GM18520 (cell line): ENCODE measurements around the gene SCARB1.

Experiments
- ATAC-seq: cut with Tn5 transposase; IDR thresholded peaks from one replicate; pipeline ENCODE4 v1.9.1; 2021; ENCODE audit not compliant: unreplicated experiment

The SCARB1 gene

DNA sequence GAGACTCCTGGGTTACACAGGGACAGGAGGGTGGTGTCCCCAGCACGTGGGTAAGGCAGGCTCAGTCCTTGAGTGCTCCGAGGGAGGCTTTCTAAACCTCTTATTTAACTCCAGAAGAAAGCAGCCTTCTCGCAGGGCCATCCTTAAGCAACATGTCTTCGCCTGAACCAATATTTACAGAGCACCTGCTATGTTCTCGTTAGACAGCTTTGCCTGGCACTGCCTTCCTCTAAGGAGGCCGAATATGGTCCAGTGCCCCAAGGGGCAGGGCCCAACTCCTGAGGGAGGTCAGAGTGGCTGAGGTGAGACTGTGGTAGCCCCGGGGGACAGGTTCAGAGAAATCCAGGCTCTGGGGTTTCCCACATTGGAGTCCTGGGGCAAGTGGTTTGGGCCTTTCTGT lies 2.1 kb upstream of the SCARB1 start:
- no peak for ATAC-seq

DNA sequence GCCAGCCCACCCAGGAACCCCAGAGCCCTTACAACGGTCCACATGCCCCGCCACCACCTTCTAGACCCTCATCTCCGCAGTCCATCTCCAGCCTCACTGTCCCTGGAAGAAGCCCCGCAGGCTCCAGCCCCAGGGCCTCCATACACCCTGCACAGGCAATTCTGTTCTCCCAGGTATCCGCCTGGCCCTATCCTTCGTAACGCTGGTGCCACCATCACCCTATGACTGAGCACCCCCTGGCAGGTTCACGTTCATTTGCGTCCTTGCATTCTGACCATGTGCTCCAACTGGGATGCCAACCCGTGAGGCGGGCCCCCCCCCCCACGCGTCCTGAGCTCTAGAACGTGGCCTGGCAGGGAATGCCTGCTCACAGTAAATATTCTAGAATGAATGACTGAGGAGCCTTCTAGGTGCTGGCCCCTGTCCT lies 675 bp upstream of the SCARB1 start:
- no peak for ATAC-seq

DNA sequence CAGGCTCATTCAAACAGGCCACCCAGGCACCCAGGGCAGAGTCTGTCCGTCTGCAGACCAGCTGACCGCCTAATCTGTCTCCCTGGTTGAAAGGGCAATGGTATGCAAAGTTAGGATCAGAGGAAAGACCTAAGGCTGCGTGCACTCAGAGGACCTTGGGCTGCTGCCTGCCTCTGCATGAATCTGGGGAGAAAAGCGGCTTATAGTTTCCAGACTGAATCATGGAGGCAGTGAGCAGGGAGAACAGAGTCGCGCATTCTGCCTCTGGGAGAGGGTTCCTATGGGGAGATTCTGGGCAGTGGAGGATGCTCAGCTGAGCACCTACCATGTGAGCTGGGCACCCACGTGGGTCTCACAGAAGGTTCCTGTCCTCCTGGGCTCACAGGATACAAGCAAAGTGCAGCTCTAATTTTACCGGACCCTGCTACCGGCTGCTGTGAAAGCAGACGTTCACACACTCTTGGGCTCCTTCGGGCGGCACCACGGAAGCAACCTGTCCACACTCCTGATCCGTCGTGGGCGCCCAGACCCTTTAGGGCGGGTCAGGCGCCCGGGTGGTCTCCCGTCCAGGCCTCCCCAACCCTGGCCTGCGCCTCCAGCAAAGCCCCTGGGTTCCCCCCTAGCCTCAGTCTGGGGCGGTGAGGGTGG lies 772 bp downstream of the SCARB1 start:
- ATAC-seq = peak; percentile 13

DNA sequence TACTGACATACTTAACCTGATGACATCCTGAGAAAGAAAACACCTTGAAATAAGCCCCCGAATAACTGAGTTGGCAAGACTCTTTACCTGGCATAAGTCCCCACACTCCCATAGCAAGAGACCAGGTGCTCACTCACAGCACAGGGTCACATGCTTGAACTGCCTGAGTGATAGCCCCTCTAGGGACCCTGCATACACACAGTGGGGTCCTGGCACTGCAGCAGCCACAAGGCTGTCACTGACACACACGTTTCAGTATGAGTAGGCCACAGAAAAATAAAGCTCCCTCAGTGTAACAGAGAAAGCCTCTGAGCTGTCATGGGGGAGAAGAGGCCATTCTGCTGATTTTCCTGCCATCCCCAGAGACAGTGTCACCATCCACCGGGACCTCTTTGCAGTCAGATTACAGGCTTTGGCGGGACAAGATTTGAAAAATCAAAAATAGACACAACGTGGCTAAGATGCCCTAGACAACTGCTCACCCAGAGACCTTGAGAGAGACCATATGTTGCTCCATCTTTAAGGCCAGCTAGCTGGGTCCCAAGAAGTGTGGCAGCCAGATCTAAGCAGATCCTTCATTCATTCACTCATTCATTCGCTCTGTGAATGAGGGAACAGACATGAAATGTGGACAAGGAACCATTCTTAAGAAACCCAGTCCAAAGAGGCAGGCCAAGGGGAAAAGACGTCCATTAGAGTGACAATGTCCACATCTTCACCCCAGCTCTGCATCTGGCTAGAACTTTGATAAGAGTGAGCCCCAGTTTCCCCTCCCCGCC lies 1.6 kb downstream of the SCARB1 start:
- ATAC-seq = no peak

DNA sequence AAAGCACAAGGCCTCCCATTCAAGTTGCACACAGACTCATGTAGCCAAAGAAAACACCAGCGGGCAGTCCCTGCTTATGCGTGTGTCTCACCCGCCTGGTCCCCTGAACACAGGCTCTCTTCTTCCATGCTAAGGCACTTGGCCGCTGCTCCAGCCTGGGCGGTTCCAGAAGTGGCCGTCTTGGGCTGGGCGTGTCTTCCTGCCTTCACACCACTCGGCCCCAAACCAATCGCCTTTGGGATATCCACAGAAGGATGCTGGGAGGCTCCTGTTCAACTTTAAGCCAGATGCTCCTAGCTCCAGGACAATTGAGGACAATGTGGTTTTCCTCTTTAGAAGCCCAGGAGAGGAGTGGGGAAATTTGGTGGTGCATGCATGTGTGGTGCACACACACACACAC lies 2.2 kb downstream of the SCARB1 start:
- no peak for ATAC-seq

DNA sequence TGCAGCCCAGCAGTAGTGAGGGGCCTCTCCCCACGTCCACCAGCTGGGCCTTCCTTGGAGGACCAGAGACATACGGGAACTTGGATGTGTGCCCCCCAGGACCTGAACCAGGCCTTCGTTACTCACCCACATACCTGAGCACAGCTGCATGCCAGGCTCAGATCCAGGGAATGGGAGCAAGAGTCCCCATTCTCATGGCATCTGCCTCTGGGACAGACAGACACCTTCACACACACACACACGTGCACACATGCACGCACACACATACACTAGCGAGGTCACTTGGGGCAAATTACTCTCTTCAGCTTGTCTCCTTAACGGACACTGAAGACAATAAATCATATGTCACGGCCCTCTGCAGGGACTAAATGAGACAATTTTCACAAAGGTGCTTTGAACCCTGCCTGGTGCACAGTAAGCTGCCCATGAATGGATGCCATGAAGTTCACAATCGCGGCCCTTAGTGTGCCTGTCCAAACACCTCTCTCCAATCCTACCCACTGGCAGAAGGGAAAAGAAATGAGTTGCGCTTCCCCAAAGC lies 5.7 kb downstream of the SCARB1 start:
- ATAC-seq = no peak

DNA sequence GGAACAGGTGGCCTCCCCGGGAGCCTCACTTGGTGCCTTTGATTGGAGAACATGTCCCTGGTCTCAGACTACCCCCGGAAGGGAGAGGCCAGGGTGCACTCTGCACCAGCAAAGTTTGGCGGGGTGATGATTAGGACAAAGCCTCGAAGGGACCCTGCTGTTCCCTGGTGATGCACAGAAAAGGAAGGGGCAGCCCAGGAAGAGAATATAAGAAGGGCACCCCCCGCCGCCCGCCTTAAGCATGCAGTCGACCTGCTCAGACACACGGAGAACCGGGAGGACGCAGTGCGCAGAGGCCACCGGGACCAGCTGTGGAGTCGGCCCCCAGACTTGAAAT lies 6.9 kb downstream of the SCARB1 start:
- ATAC-seq = no peak

DNA sequence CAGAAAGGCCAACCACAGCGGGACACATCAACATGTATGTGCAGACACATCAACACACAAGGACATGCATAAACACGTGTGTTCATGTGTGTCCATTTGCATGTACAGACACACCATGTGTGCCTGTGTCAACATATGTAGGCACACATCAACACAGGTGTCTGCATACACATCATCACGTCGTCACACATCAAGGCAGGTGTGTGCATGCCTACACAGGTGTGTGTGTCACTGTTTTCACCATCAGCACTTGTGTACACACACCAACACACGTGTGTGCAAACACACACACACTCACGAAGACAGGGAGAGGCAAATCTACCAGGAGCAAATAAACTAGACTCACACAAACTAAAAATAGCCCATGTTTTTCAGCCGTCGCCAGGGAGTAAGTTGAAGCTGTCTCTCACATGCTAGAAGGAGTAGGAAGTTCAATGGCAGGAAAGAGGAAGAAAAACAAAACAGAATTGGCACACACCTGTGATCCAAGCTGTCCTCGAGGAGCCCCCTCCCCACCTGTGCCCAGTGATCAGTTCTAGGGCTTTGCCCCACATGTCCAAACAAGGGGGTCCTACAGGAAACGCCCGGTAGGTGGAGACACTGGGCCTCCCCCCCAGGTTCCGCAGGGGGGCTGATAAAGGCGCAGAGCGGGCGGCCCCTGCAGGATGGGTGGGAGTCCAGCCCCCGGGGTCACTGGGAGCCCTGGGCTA lies 7.4 kb downstream of the SCARB1 start:
- ATAC-seq = no peak

DNA sequence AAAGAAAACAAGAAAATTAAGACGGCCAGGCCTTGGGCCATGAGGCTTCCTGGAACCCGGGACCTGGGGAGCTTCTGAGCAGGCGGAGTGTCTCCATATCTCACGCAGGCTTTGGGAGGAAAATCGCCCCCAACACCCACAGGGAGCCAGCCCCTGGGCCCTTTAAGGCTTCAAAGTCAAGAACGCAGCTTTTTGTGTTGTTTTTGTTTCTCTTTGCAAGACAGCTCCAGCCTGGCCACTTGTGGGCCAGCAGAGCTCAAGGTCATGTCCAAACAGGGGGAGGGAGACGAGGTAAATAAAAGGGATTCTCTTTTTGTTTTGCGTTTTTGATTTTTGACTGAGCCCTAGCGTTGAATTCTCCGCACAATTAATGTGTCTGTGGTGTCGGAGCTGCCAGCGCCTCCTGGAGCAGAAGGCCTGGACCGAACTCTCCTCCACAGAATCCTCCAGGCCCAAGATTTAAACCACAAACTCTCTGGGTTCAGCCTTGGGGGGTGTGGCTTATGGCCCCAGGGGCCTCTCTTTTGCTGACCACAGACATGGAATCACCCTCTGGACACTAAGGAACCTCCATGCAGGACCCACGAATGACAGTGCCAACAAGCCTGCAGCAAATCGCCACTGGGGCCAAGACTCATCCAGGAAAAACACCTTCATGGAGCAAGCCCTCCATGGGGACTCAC lies 8.2 kb downstream of the SCARB1 start:
- ATAC-seq = no peak

DNA sequence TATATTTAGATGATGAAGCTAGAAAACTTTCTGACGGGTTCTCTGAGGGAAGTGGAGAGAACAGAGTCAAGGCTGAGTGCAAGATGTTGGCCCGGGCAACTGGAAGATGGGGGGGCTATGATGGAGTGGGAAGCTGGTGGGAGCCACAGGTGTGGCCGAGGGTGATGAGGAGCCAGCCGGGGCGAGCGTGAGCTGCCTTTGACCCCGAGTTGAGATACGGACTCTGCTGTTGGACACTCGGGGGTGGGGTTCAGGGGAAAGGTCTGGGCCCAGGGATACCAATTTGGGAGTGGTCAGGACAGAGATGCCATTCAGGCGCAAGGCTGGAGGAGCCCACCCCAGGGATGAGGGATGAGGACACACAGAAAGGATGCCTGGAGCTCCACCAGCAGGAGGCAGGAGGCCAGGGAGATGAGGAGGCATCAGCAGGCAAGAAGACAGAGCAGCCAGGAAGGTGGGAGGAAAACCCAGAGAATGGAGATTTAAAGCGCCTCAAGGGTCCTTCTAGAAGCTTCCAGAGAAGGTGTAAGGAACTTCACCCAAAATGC lies 9.0 kb downstream of the SCARB1 start:
- ATAC-seq = no peak

DNA sequence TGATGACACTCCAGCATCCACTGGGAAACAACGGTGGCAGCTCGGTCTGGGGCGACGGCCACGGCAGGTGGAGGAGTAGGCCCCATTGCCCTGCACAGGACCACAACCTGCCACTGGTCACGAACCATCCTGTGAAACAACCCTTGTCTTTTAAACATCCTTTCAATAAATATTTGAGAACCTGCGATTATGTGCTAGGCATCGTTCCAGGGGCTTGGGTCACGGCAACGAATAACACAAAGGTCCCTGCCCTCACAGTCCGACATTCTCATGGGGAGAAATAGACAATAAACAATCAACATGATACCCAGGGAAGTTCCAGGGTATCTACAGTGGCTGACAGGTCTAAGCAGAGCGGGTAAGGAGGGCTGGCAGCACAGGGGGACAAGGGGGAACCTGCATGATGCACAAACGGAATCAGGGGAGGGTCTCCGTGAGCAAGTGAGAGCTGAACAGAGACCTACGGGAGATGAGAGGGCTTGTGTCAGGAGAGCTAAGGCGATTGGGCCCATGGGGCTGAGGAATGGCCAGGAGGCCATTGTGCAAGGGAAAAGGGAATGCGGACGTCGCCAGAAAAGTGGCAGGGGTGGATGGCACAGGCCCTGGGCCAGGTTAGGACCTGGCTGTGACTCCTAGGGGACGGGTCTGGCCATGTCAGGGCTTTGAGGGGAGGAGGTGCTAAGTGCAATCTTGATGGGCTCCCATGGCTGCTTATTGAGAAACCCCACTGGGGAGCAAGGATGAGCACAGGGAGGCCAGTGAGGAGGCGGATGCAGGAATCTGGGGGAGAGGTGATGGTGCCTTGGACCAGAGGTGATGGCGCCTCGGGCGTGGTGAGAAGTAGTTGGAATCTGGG lies 9.7 kb downstream of the SCARB1 start:
- no peak for ATAC-seq

DNA sequence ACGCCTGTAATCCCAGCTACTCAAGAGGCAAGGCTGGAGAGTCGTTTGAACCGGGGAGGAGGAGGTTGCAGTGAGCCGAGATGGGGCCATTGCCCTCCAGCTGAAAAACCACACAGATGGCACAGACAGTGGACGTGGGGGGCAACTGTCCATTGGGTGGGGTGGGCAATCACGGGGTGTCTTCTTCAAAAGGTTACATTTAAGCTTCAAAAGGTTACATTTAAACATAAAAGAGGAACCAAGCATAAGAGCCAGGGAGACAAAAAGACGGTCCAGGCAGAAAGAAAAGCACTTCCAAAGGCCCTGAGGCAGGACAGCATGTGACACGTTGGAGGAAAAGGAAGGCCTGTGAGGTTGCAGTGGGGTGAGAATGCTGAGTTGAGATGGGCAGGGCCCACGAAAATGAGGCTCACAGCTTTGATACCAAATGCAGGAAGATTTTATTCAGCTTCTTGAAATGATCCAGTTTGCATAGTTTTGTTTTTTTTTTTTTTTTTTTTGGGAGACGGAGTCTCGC lies 10.7 kb downstream of the SCARB1 start:
- ATAC-seq = no peak

DNA sequence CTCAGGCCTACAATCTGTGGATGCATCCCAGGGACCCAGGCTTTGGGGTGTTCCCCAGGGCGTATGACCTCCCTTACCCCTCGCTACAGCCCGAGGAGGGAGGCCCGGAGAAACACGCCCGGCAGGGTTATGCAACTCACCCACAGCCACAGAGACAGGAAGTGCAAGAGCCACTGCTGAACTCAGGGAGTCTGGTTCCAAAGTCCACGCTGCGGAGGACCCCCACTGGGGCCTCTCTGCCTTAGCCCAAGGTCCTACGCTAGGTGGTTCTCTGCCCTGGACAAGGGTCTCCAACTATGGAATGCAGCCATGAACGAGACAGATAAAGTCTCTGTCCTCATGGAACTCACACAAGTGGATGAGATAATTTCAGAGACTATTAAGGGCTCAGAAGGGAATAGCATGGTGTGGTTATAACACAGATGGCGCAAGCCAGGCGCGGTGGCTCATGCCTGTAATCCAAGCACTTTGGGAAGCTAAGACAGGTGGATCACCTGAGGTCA lies 11.3 kb downstream of the SCARB1 start:
- ATAC-seq = no peak

DNA sequence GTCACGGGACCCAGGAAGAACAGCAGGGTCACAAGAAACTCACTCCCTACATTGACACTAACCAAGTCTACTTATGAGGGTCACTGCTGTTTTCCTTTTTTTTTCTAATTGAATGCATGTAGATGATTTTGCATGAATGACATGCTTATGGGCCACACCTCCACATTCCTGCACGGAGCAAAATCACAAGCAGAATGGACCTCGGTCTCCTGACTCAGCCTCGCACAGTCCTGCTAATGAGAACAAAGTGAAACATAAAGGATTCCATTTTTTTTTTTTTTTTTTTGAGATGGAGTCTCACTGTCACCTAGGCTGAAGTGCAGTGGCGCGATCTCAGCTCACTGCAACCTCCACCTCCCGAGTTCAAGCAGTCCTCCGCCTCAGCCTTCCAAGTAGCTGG lies 12.3 kb downstream of the SCARB1 start:
- ATAC-seq = no peak

DNA sequence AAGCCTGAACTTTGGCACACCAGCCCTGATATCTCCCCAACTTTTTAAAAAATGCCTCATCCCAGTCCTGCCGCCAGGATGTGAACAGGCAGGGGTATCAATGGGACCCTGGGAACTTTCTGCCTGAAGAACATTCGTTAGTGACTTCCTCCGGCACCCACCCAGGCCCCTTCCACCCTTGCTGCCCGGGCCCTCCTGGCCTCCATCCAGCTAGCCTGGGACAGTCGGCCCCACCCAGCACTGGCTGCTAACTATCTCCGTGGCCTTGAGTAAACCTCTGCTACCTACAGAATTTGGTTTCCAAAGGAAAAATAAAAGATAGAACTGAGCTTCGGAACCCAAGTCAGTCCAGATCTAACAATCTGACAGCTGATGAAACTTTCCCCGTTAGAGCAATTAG lies 14.3 kb downstream of the SCARB1 start:
- no peak for ATAC-seq

DNA sequence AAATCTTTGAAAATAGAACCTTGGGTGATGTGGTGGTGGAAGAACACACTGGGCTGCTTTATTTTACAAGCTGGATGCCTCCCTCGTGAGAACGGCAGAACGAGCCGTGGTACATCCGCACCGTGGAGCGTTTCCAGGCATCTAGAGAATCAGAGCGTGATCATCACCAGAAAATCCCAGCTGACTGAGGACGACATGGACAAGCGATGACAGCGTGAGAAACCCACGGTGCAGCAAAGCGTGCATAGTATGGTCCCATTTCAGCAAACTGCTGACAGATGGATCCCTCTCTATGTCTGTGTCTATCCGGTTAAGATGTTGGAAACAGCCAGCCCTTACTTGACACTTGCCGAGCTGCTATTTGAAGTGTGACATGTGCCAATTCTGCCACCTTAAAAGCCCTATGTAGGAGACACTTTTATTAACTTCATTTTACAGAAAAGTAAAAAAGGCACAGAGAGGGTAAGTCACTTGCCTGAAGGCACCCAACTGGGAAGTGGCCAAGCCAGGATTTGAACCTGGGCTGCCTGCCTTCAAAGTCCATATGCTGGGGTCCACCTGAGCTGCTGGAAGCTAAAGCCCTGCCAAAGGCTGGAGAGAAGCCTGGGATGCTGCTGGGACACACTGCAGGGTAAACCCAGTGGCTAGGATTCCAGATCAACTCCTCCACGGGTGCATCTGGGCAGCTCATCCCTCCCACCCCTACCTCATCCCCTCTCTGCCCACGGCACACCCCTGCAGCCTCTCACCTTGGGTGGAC lies 14.9 kb downstream of the SCARB1 start:
- no peak for ATAC-seq

DNA sequence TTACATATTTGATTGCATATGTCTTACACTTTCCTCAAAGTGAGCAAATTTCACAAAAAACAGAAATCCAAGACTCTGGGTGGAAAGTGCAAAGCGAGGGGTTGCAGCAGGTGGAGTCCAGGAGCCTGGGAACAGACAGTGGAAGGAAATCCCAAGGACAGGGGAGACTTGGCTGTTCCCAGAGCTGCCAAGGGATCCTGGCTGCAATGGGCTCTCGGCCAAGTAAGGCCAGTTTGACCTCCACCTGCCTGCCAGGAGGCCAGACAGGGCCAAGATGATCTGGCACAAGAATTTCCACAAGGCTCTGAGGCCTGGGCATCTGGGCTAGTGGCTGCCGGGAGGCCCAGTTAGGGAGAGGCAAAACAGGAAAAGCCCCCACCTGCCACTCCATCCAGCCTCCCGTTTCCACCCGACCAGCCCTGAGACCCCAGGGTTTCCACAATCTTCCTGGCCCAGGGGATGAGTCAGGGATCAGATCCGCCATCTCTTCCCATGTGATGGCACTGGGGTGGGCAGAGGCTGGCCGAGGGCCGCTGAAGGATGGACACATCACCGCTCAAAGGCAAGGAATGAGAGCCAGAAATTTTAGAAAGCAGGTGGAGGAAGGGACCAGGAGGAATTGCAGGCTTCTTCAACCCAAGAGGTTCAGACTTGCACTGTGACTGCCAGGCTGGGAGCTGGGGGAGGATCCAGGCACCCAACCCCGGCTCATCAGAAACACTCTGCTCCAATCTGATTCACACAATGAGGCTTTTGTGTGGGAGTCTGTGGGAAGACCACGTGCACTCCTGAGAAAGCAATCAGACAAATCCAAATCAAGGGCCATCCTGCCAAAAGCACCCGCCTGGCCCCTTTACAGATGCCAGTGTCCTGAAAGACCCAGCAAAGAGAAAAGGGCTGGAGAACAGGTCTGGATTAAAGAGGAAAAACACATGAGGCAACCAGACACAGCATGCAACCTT lies 16.3 kb downstream of the SCARB1 start:
- no peak for ATAC-seq
